H9 (cell line): ENCODE results near the gene CBX3. TPM values are rescaled to one million over a fixed set of nuclear protein-coding genes. Genes with fewer than 3 reads are reported as not detected.

Source experiments
- DNase-seq: peaks from one replicate; pipeline ENCODE4 v3.0.0-alpha.2; 2017
- H2AFZ ChIP-seq: one replicate; pipeline ENCODE4 v1.6.1; 2013; ENCODE audit warnings: mild to moderate bottlenecking, low read length, control low read depth, moderate library complexity
- H2AK5ac ChIP-seq: 2 replicates; pipeline ENCODE4 v1.6.1; 2013; ENCODE audit warnings: low read length, control low read depth, mixed read lengths; ENCODE audit not compliant: insufficient read length
- H2BK120ac ChIP-seq: one replicate; pipeline ENCODE4 v1.6.1; 2013; ENCODE audit warnings: low read depth, mild to moderate bottlenecking, low read length, control low read depth, inconsistent platforms; ENCODE audit not compliant: poor library complexity, severe bottlenecking
- H2BK12ac ChIP-seq: 2 replicates; pipeline ENCODE4 v1.6.1; 2013; ENCODE audit warnings: low read length, control low read depth, mixed read lengths, low read depth; ENCODE audit not compliant: insufficient read length
- H2BK15ac ChIP-seq: 2 replicates; pipeline ENCODE4 v1.6.1; 2013; ENCODE audit warnings: low read depth, low read length, control low read depth
- H2BK20ac ChIP-seq: one replicate; pipeline ENCODE4 v1.6.1; 2013; ENCODE audit warnings: low read depth, mild to moderate bottlenecking, low read length, control low read depth, inconsistent platforms; ENCODE audit not compliant: poor library complexity, severe bottlenecking
- H2BK5ac ChIP-seq: 2 replicates; pipeline ENCODE4 v1.6.1; 2013; ENCODE audit warnings: low read length, control low read depth, mixed read lengths; ENCODE audit not compliant: insufficient read length
- H3K14ac ChIP-seq: 2 replicates; pipeline ENCODE4 v1.6.1; 2013; ENCODE audit warnings: low read length, control low read depth; ENCODE audit not compliant: insufficient read depth
- H3K18ac ChIP-seq: 2 replicates; pipeline ENCODE4 v1.6.1; 2013; ENCODE audit warnings: low read depth, mild to moderate bottlenecking, mixed read lengths, low read length, control low read depth; ENCODE audit not compliant: insufficient read length
- H3K23ac ChIP-seq: 2 replicates; pipeline ENCODE4 v1.6.1; 2013; ENCODE audit warnings: low read length, control low read depth, mixed read lengths, low read depth; ENCODE audit not compliant: insufficient read length
- H3K23me2 ChIP-seq: 2 replicates; pipeline ENCODE4 v1.6.1; 2013; ENCODE audit warnings: low read depth, mild to moderate bottlenecking, mixed read lengths, low read length, control low read depth; ENCODE audit not compliant: insufficient read length, poor library complexity, severe bottlenecking
- H3K27ac ChIP-seq: 2 replicates; pipeline ENCODE4 v1.5.1; 2013; ENCODE audit warnings: low read length, control low read depth, mixed read lengths, low read depth; ENCODE audit not compliant: insufficient read length
- H3K27me3 ChIP-seq: 2 replicates; pipeline ENCODE4 v1.6.1; 2013; ENCODE audit warnings: low read length, control low read depth, inconsistent platforms; ENCODE audit not compliant: insufficient read depth
- H3K4ac ChIP-seq: 2 replicates; pipeline ENCODE4 v1.6.1; 2013; ENCODE audit warnings: low read depth, mild to moderate bottlenecking, control low read depth, inconsistent platforms, low read length, moderate library complexity
- H3K4me1 ChIP-seq: 2 replicates; pipeline ENCODE4 v1.6.1; 2013; ENCODE audit warnings: low read length, control low read depth, inconsistent platforms; ENCODE audit not compliant: insufficient read depth
- H3K4me2 ChIP-seq: 2 replicates; pipeline ENCODE4 v1.6.1; 2013; ENCODE audit warnings: low read length, control low read depth, mixed read lengths; ENCODE audit not compliant: insufficient read length, insufficient read depth
- H3K56ac ChIP-seq: 2 replicates; pipeline ENCODE4 v1.6.1; 2013; ENCODE audit warnings: low read depth, mild to moderate bottlenecking, mixed read lengths, low read length, control low read depth; ENCODE audit not compliant: insufficient read length
- H3K79me1 ChIP-seq: 2 replicates; pipeline ENCODE4 v1.6.1; 2013; ENCODE audit warnings: low read depth, mild to moderate bottlenecking, moderate library complexity, low read length, control low read depth, inconsistent platforms; ENCODE audit not compliant: insufficient read depth, poor library complexity, severe bottlenecking
- H3K79me2 ChIP-seq: 2 replicates; pipeline ENCODE4 v1.6.1; 2013; ENCODE audit warnings: low read length, control low read depth, inconsistent platforms; ENCODE audit not compliant: insufficient read depth
- H3K9ac ChIP-seq: 2 replicates; pipeline ENCODE4 v1.6.1; 2013; ENCODE audit warnings: low read length, control low read depth, mixed read lengths; ENCODE audit not compliant: insufficient read length; ENCODE audit errors: extremely low read depth
- H3K9me3 ChIP-seq: one replicate; pipeline ENCODE4 v1.6.1; 2013; ENCODE audit warnings: low read depth, low read length, inconsistent platforms; ENCODE audit not compliant: control insufficient read depth
- H3T11ph ChIP-seq: one replicate; pipeline ENCODE4 v1.6.1; 2013; ENCODE audit warnings: mild to moderate bottlenecking, low read length, control low read depth, inconsistent platforms
- H4K20me1 ChIP-seq: one replicate; pipeline ENCODE4 v1.6.1; 2013; ENCODE audit not compliant: control insufficient read depth, insufficient read length, insufficient read depth
- H4K5ac ChIP-seq: 2 replicates; pipeline ENCODE4 v1.6.1; 2013; ENCODE audit warnings: low read depth, mild to moderate bottlenecking, mixed read lengths, low read length, control low read depth; ENCODE audit not compliant: insufficient read length
- H4K8ac ChIP-seq: replicated peaks from 2 replicates; pipeline ENCODE4 v1.6.1; 2013; ENCODE audit warnings: low read length, control low read depth, mixed read lengths, low read depth; ENCODE audit not compliant: insufficient read length
- H4K91ac ChIP-seq: 2 replicates; pipeline ENCODE4 v1.6.1; 2013; ENCODE audit warnings: low read depth, mild to moderate bottlenecking, moderate library complexity, mixed read lengths, low read length, control low read depth; ENCODE audit not compliant: insufficient read length
- H3K27ac Mint-ChIP-seq, 3 experiments: 2 replicates in 2 of 3; 3 replicates in 1 of 3; pipeline ENCODE4 v1.8.0; 2020 to 2021; ENCODE audit warnings: mixed read lengths in 3 of 3, mild to moderate bottlenecking in 1 of 3, moderate library complexity in 1 of 3
- H3K27me3 Mint-ChIP-seq: 2 replicates; pipeline ENCODE4 v1.8.0; 2021; ENCODE audit warnings: low read depth, mild to moderate bottlenecking, moderate library complexity, mixed read lengths
- H3K36me3 Mint-ChIP-seq, 3 experiments: 2 replicates in 2 of 3; 3 replicates in 1 of 3; pipeline ENCODE4 v1.8.0; 2020 to 2021; ENCODE audit warnings: low read depth in 3 of 3, mixed read lengths in 3 of 3; ENCODE audit not compliant: insufficient read depth in 1 of 3
- H3K4me1 Mint-ChIP-seq, 2 experiments: 2 replicates each; pipeline ENCODE4 v1.8.0; 2020; ENCODE audit warnings: mixed read lengths in 2 of 2
- H3K4me3 Mint-ChIP-seq, 2 experiments: 2 replicates in 1 of 2; 3 replicates in 1 of 2; pipeline ENCODE4 v1.8.0; 2020 to 2021; ENCODE audit warnings: mild to moderate bottlenecking in 2 of 2, mixed read lengths in 2 of 2, moderate library complexity in 1 of 2
- H3K9me3 Mint-ChIP-seq, 2 experiments: 2 replicates in 1 of 2; 3 replicates in 1 of 2; pipeline ENCODE4 v1.8.0; 2020; ENCODE audit warnings: mild to moderate bottlenecking in 2 of 2, mixed read lengths in 2 of 2, moderate library complexity in 1 of 2
- WGBS: extraction: QIAGEN DNeasy Blood & Tissue Kit; methylation state at CpG from one replicate; pipeline ENCODE4 v1.1.7; 2013; ENCODE audit warnings: missing lambda C conversion rate, low lambda C conversion rate, mixed read lengths; ENCODE audit not compliant: insufficient read length; ENCODE audit errors: extremely low coverage; 5-methylcytosine and 5-hydroxymethylcytosine counted together
- total RNA-seq: library from RNA; stranded (reverse); gene quantifications from 2 replicates; pipeline ENCODE4 v1.2.1, GENCODE V29; 2021
- TF ChIP-seq, protein P1 (sequence below): fragments of 200-600 bp; sonication (generic); conservative IDR thresholded peaks from 3 replicates; pipeline ENCODE4 v1.8.0; 2021; ENCODE audit warnings: antibody characterized with exemption, mild to moderate bottlenecking

CBX3 gene
- total RNA-seq, 1 experiment from 2014 or later: 288 TPM

DNA sequence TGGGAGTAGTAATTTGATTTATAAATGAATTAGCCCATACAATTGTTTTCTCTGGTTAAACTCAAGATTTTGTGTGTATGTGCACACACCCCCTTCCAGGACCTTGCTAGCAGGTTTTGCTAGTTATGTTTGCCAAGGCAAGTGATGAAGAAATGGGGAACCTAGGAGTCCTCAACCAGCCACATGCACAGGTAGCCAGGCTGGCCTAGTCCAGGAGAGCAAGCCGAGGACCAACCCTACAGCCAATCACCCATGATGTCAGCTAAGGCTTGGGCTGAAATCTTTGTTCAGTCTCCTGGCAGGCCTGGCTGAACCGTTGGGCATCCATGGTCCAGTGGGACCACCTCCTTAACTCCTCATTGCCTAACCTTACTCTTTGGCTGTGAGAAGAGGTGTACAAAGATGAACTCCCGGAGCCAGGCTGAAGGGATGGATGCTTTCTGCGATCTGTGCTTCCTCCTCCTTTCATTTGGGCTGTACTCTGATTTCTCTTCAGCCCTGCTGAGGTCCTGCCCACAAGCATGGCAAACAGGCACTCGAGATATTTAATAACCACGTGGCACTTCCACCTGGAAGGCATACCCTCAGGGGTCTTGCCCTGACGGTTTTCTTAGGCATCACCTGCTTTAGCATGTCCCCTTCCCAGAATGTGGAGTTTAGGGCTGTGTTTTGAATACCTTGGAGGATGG is 23.1 kb upstream of the CBX3 start:
- Histone ChIP-seq H3K23ac (no peak overlapping the region), H2BK15ac (no peak overlapping the region), H3K79me1 (no peaks in the 10 kb centered on the region), H4K91ac (no peak overlapping the region), H3K56ac (no peak overlapping the region), H3K27me3 (no peaks in the 10 kb centered on the region), H2AK5ac (no peak overlapping the region), H3K9ac (no peak overlapping the region), H3K4me1 (no peaks in the 10 kb centered on the region; the same call in 1 of the 2 replicates), H3K27ac (no peak overlapping the region), H4K5ac (no peak overlapping the region), H2BK20ac (no peak overlapping the region), H3K79me2 (peaks cover 9% of the 10 kb centered on the region; the same call in 1 of the 2 replicates), H3T11ph (no peak overlapping the region), H3K18ac (no peak overlapping the region), H3K23me2 (no peaks in the 10 kb centered on the region), H2BK120ac (no peak overlapping the region), H3K9me3 (no peaks in the 10 kb centered on the region), H2BK12ac (no peak overlapping the region), H2BK5ac (no peak overlapping the region), H3K4me2 (no peak overlapping the region), H4K20me1 (no peaks in the 10 kb centered on the region), H4K8ac (no peak overlapping the region), H3K14ac (no peak overlapping the region), H2AFZ (no peak overlapping the region), H3K4ac (no peak overlapping the region)
- Mint-ChIP-seq H3K4me3 (no peak overlapping the region), H3K9me3 (peaks cover 10 to 29% of the 10 kb centered on the region in 2 experiments), H3K27me3 (0 out of 2 replicates have a peak, but pooled peaks cover 1% of the 10 kb centered on the region), H3K4me1 (peaks cover 3 to 9% of the 10 kb centered on the region in 2 experiments; a peak in 3 of 4 replicates), H3K27ac (peak overlapping the region in 1 of 3 experiments; percentile 32; a peak in 1 of 7 replicates), H3K36me3 (peaks cover 36 to 60% (median 44%) of the 10 kb centered on the region in 3 experiments)
- TF ChIP-seq, protein P1, sequence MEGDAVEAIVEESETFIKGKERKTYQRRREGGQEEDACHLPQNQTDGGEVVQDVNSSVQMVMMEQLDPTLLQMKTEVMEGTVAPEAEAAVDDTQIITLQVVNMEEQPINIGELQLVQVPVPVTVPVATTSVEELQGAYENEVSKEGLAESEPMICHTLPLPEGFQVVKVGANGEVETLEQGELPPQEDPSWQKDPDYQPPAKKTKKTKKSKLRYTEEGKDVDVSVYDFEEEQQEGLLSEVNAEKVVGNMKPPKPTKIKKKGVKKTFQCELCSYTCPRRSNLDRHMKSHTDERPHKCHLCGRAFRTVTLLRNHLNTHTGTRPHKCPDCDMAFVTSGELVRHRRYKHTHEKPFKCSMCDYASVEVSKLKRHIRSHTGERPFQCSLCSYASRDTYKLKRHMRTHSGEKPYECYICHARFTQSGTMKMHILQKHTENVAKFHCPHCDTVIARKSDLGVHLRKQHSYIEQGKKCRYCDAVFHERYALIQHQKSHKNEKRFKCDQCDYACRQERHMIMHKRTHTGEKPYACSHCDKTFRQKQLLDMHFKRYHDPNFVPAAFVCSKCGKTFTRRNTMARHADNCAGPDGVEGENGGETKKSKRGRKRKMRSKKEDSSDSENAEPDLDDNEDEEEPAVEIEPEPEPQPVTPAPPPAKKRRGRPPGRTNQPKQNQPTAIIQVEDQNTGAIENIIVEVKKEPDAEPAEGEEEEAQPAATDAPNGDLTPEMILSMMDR: no peak
- WGBS: no CpG with 5 or more reads among the region's 7 CpGs
- DNase-seq: no peak
